HG02970 (cell line): Measurements from ENCODE around the gene UGT2B15.
"Not testable (repeated sequence)": the region's sequence is repeated elsewhere in the genome, so short reads cannot be mapped to it uniquely, and the experiment has no call there.

ENCODE experiments used
- ATAC-seq: cut with Tn5 transposase; IDR thresholded peaks from one replicate; pipeline ENCODE4 v1.9.1; 2021; ENCODE audit warnings: mild to moderate bottlenecking, moderate library complexity, moderate number of reproducible peaks; ENCODE audit not compliant: unreplicated experiment, low FRiP score

UGT2B15 gene

DNA sequence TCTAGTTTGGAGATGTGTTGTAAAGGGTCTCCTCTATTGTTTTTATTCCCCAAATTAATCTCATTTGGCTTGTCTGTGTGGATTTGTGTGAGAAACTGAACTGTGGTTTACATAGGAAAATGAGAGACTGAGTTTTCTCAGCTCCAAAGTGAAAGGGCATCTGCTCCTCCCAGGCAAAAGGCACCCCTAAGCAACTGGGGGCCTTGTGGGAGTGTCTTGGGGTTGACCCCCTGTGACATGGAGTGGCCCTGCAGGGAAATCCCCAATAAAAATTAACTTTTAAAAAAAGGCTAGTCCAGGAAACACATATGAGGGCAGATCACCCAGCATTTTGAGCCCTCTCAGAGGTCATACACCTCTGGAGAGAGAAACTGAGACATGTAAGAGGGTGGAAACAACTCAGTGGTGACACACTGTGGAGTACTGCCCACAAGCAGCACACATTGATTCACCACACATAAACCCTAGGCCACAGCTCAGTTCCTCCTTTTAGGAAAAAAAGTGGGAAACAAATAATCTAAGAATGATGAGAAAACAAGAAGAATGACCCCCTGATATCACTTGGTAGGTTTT is 13.3 kb downstream of the UGT2B15 start:
- peak; percentile 61 for ATAC-seq

GRCh38 chr4:68656445-68656973 is 13.9 kb downstream of the UGT2B15 start:
- ATAC-seq, result peak; percentile 56

- ATAC-seq, result peak; percentile 23
These were observed 14.5 kb downstream of the UGT2B15 start for GRCh38 chr4:68655764-68656444.

DNA sequence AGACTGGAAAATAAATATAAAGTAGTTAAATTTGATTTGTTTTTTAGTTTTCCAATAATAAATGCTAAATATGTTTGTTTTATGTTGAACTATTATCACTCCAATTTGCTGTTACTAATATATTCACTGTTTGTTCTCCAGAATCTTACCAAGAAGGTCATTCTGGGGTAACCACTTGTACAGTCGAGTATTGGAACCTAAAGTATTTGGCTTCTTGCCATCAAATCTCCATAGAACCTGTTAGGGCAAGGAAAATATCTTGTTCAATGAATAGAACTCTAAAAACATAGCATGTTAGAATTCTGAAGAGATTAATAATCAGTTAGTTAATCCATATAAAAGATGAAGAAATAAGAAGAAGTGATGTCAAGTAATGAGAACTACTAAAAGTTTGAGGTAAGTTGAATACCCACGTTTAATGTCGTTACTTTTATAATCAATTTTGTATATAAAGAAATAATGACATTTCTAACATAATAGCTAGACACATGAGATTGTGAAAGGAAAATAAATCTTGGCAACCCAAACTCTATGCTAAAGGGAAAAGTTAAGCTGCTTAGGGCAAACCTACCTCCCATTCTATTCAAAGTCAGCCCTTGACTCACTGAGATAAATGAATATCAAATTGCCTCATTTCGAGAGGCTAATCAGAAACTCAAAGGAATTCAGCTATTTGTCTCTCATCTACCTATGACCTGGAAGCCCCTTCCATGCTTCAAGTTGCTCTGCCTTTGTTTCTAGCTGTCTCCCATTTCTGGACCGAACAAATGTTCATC is 15.3 kb downstream of the UGT2B15 start:
- ATAC-seq, result no peak

- ATAC-seq, result no peak
These were observed 18.5 kb downstream of the UGT2B15 start for GRCh38 chr4:68651932-68652331.

DNA sequence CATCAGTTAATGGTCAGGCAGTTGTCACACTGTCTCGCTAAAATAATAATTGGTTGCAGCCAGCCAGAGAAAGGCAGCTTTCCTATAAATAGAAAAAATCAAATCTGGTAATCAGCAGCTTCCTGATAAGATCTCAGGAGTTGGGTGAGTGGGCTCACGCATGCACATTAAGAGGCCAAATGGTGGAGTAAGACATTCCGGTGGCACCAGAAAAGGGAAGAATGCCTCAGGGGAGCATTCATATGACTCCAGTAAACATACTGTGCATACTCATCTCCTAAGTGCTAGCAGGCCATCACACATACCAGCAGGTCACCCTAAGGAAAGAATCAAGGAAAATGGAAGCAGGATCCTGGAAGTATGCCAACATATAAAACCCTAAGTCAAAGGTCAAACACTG is 40.1 kb downstream of the UGT2B15 start:
- ATAC-seq, result no peak

DNA sequence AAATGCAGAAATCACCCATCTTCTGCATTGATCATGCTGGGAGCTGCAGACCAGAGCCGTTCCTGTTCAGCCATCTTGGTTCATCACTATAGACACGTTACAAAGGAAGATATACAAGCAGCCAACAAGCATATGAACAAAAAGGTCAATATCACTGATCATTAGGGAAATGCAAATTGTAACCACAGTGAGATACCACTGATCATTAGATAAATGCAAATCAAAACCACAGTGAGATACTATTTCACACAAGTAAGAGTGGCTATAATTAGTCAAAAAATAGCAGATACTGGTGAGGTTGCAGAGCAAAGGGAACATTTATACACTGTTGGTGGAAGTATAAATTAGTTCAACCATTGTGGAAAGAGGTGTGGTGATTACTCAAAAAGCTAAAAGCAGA is 47.7 kb downstream of the UGT2B15 start:
- not testable (repeated sequence) for ATAC-seq

GRCh38 chr4:68617003-68617698 is 53.3 kb downstream of the UGT2B15 start:
- ATAC-seq, result no peak

GRCh38 chr4:68615699-68616422 is 54.6 kb downstream of the UGT2B15 start:
- ATAC-seq, result no peak

GRCh38 chr4:68613752-68614151 is 56.7 kb downstream of the UGT2B15 start:
- ATAC-seq, result no peak

- no peak for ATAC-seq
These were observed 64.2 kb downstream of the UGT2B15 start for GRCh38 chr4:68606240-68606639.

GRCh38 chr4:68599150-68599549 is 71.3 kb downstream of the UGT2B15 start:
- no peak for ATAC-seq

DNA sequence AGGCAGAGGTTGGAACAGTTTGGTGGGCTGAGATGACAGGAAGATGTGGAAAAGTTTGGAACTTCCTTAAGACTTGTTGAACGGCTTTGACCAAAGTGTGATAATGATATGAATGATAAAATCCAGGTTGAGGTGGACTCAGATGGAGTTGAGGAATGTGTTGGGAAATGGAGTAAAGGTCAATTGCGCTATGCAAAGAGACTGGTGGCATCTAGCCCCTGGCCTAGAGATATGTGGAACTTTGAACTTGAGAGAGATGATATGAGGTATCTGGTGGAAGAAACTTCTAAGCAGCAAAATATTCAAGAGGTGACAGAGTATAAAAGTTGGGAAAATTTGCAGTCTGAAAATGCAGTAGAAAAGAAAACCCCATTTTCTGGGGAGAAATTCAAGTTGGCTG is 73.0 kb downstream of the UGT2B15 start:
- no peak for ATAC-seq
